BLaER1 treated with 17β-estradiol and CSF1 and Interleukin-3, amounts not matched to agents 10 nM and 100 nM (cell line): ENCODE results near the gene AMY2A.
"Not testable (repeated sequence)": the region's sequence is repeated elsewhere in the genome, so short reads cannot be mapped to it uniquely, and the experiment has no call there.

ENCODE experiments used
- H3K27ac ChIP-seq, 11 experiments: shearing (Covaris generic); formaldehyde crosslinking; 2 replicates each; pipeline ENCODE4 v1.8.1; 2022
- H3K27me3 ChIP-seq, 11 experiments: shearing (Covaris generic); formaldehyde crosslinking; 2 replicates each; pipeline ENCODE4 v1.8.1; 2022
- H3K36me3 ChIP-seq, 11 experiments: shearing (Covaris generic); formaldehyde crosslinking; 2 replicates each; pipeline ENCODE4 v1.8.1; 2022
- H3K4me1 ChIP-seq, 10 experiments: shearing (Covaris generic); formaldehyde crosslinking; 2 replicates each; pipeline ENCODE4 v1.8.1; 2022
- H3K4me2 ChIP-seq, 11 experiments: shearing (Covaris generic); formaldehyde crosslinking; 2 replicates each; pipeline ENCODE4 v1.8.1; 2022
- H3K4me3 ChIP-seq, 10 experiments: shearing (Covaris generic); formaldehyde crosslinking; 2 replicates each; pipeline ENCODE4 v1.8.1; 2022
- H3K9ac ChIP-seq, 11 experiments: shearing (Covaris generic); formaldehyde crosslinking; 2 replicates each; pipeline ENCODE4 v1.8.1; 2022
- H3K9me3 ChIP-seq, 11 experiments: shearing (Covaris generic); formaldehyde crosslinking; replicated peaks in 1 of 11; 2 replicates each; pipeline ENCODE4 v1.8.1; 2022
- H4K20me1 ChIP-seq, 11 experiments: shearing (Covaris generic); formaldehyde crosslinking; 2 replicates each; pipeline ENCODE4 v1.8.1; 2022
- Cebpa-rat ChIP-seq, 11 experiments: shearing (Covaris generic); IDR thresholded peaks; 2 replicates each; pipeline ENCODE4 v1.8.1; 2022

Gene AMY2A

DNA sequence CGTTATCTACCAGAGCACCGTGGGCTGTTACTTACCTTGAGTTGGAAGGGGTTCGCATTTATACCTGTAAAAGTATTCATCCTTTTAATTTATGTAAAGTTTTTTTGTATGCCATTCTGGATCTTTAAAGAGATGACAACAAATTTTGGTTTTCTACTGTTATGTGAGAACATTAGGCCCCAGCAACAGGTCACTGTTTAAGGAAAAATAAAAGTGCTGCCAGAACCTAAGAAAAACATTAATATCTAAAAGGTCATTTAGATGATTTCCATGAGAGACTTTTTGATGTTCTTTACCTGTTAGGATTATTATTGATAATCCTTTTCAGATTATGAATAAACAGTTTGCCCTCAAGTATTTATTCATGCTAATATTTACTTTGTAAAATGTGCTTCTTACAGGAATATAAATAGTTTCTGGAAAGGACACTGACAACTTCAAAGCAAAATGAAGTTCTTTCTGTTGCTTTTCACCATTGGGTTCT lies at the start of gene AMY2A:
AMY2A (plus strand) TSS at position 434 of the 484 bp plus-strand sequence; CDS start at position 448, 14 bp downstream.
- H3K4me2 ChIP-seq, H3K36me3 ChIP-seq, H4K20me1 ChIP-seq, H3K9ac ChIP-seq, H3K27ac ChIP-seq, H3K27me3 ChIP-seq, H3K4me3 ChIP-seq, H3K9me3 ChIP-seq, H3K4me1 ChIP-seq: not testable (repeated sequence)

DNA sequence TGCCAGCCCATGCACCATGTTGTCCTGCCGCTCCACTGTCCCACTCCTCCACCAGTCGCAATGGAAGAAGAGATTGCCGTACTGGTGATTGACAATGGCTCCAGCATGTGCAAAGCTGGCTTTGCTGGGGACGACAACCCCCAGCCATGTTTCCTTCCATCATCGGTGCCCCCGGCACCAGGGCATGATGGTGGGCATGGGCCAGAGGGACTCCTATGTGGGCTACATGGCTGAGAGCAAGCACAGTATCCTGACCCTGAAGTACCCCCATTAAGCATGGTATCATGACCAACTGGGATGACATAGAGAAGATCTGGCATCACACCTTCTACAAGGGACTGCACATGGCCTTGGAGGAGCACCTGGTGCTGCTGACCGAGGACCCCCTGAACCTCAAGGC lies 47.7 kb upstream of the AMY2A start:
- H3K27me3 ChIP-seq = no peaks in the 10 kb centered on the region
- peaks cover 0 to 20% (median 12%) of the 10 kb centered on the region in 11 experiments; a peak in 17 of 22 replicates for H3K36me3 ChIP-seq
- no peak overlapping the region for H3K4me2 ChIP-seq
- H3K4me3 ChIP-seq = no peak overlapping the region
- H3K4me1 ChIP-seq = peaks cover 0 to 4% (median 0%) of the 10 kb centered on the region in 10 experiments; a peak in 4 of 20 replicates
- no peaks in the 10 kb centered on the region for H4K20me1 ChIP-seq
- no peak for TF ChIP-seq Cebpa-rat (IDR thresholded peaks at IDR 0.05)
- H3K9me3 ChIP-seq = peaks cover 0 to 15% (median 12%) of the 10 kb centered on the region in 11 experiments; a peak in 14 of 22 replicates
- H3K9ac ChIP-seq = no peak overlapping the region
- H3K27ac ChIP-seq = no peak overlapping the region

DNA sequence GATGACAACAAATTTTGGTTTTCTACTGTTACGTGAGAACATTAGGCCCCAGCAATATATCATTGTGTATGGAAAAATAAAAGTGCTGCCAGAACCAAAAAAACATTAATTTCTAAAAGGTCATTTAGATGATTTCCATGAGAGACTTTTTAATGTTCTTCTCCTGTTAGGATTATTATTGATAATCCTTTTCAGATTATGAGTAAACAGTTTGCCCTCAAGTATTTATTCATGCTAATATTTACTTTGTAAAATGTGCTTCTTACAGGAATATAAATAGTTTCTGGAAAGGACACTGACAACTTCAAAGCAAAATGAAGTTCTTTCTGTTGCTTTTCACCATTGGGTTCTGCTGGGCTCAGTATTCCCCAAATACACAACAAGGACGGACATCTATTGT lies 45.9 kb upstream of the AMY2A start, which contains the start of gene AMY2B:
AMY2B (plus strand) TSS at position 301 of the 400 bp plus-strand sequence; CDS start at position 315, 14 bp downstream.
- not testable (repeated sequence) for H3K4me3 ChIP-seq, H4K20me1 ChIP-seq, H3K27ac ChIP-seq, H3K4me2 ChIP-seq, H3K9ac ChIP-seq, H3K27me3 ChIP-seq
- peaks cover 0 to 11% (median 2%) of the 10 kb centered on the region in 10 experiments; a peak in 7 of 20 replicates for H3K4me1 ChIP-seq
- H3K9me3 ChIP-seq = peaks cover 0 to 15% (median 12%) of the 10 kb centered on the region in 11 experiments; a peak in 14 of 22 replicates
- H3K36me3 ChIP-seq = peaks cover 0 to 20% (median 12%) of the 10 kb centered on the region in 11 experiments; a peak in 17 of 22 replicates

DNA sequence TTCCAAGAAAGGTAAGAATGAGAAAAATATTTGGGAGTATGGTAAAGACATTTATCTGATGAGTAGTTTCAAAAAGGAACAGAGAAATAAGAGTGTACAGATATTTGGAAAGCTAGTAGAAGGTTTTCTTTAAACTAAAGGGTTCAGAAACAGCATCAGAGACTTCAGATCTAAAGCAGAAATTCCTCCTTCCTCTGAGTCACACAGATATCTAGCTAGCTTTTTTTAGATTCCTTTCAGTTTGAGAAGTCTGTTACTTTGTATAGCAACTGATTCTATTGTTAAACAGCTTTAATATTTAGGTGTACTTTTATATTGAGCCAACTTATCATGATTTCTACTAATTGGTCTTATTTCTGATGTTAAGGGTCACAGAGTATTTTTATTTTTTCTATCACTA lies 41.2 kb upstream of the AMY2A start:
- H4K20me1 ChIP-seq = no peaks in the 10 kb centered on the region
- no peak for TF ChIP-seq Cebpa-rat (IDR thresholded peaks at IDR 0.05)
- no peaks in the 10 kb centered on the region for H3K36me3 ChIP-seq
- no peak overlapping the region for H3K9ac ChIP-seq
- H3K4me2 ChIP-seq = peak overlapping the region in 1 of 11 experiments; percentile 3; a peak in 1 of 22 replicates
- no peak overlapping the region for H3K27ac ChIP-seq
- no peak overlapping the region for H3K4me3 ChIP-seq
- peaks cover 0 to 13% (median 0%) of the 10 kb centered on the region in 10 experiments; a peak in 3 of 20 replicates for H3K4me1 ChIP-seq
- no peaks in the 10 kb centered on the region for H3K27me3 ChIP-seq
- H3K9me3 ChIP-seq = no peaks in the 10 kb centered on the region

DNA sequence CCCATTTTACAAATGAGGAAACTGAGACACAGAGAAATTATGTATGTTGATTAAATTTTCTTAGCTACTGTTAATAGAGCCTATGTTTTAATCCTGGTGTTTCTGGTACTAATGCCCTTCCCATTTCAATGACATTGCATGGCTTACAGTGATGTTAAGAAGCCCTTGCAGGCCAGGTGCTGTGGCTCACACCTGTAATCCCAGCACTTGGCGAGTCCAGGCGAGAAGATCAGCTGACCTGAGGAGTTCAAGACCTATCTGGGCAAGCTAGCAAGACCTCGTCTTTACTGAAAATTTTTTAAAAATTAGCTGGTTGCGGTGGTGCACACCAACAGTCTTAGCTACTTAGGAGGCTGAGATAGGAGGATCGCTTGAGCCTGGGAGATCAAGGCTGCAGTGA lies 40.4 kb upstream of the AMY2A start:
- H3K4me1 ChIP-seq = peaks cover 0 to 13% (median 0%) of the 10 kb centered on the region in 10 experiments; a peak in 3 of 20 replicates
- not testable (repeated sequence) for H3K4me2 ChIP-seq, H4K20me1 ChIP-seq, H3K4me3 ChIP-seq, H3K36me3 ChIP-seq, H3K9me3 ChIP-seq, H3K27ac ChIP-seq, H3K27me3 ChIP-seq, H3K9ac ChIP-seq

DNA sequence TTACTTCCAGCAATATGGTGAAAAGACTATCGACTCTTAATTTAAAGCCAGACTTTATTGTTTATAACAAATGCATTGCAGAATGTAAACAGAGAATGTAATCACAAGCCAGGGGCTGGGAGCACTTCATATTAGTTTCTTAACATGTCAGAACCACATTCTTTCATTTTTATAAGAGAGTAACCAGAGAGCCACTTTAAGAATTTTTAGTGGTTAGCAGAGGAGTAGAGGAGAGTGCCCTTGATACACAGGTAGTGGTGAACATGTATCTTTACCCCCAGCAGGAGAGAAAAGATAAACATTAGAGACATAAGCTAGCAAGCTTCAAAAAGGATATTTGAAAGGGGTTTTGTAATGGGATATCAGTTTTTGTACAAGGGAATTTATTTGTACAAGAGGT lies 34.8 kb upstream of the AMY2A start:
- no peak overlapping the region for H3K27ac ChIP-seq
- H3K9ac ChIP-seq = no peak overlapping the region
- no peak overlapping the region for H3K4me3 ChIP-seq
- no peaks in the 10 kb centered on the region for H3K27me3 ChIP-seq
- H3K4me2 ChIP-seq = no peak overlapping the region
- no peaks in the 10 kb centered on the region for H3K36me3 ChIP-seq
- no peak for TF ChIP-seq Cebpa-rat (IDR thresholded peaks at IDR 0.05)
- H3K9me3 ChIP-seq = peaks cover 2 to 5% (median 4%) of the 10 kb centered on the region in 11 experiments; a peak in 17 of 22 replicates
- H3K4me1 ChIP-seq = no peaks in the 10 kb centered on the region
- no peaks in the 10 kb centered on the region for H4K20me1 ChIP-seq

DNA sequence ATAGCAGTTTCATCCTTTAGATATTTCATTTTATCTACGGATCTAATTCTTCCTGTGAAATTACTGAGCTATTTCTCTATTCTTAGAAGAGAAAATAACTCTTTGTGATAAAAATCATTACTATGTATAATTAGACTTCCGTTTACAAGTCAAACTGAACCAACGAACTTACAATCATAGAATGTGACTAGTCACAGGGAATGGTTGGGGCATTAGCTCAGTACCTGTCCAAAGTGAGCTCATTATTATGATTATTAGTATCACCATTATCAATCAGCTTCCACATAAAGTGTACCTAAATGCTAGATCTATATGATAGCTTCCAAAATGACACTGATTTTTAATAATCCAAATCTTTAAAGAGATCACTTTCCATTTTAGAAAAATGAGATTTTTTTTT lies 33.3 kb upstream of the AMY2A start:
- no peak overlapping the region for H3K4me3 ChIP-seq
- H3K9me3 ChIP-seq = peaks cover 14 to 20% (median 18%) of the 10 kb centered on the region in 11 experiments
- no peak overlapping the region for H3K27ac ChIP-seq
- H4K20me1 ChIP-seq = no peaks in the 10 kb centered on the region
- peaks cover 0 to 5% (median 0%) of the 10 kb centered on the region in 11 experiments; a peak in 1 of 22 replicates for H3K36me3 ChIP-seq
- no peaks in the 10 kb centered on the region for H3K4me1 ChIP-seq
- H3K9ac ChIP-seq = no peak overlapping the region
- H3K4me2 ChIP-seq = no peak overlapping the region
- no peak for TF ChIP-seq Cebpa-rat (IDR thresholded peaks at IDR 0.05)
- H3K27me3 ChIP-seq = no peaks in the 10 kb centered on the region

DNA sequence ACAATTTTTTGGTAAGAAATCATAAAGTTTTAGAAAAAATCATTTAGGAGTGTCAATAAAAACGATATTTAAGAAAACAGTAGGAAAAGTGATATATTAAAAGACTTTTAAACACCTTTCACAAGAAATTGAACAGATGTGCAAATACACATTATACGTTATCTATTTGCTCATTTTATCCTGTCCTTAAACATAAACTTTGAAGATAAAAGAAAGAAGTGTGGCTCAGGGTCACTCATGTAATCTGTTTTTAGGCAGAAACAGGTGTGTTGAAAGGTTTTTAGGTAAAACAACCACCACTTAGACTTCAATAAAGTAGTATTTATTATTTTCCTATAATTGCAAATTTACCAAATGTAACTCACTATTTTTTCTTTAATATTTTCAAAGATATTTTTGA lies 32.7 kb upstream of the AMY2A start:
- Histone ChIP-seq H3K4me1 (no peaks in the 10 kb centered on the region), H3K27ac (no peak overlapping the region)

DNA sequence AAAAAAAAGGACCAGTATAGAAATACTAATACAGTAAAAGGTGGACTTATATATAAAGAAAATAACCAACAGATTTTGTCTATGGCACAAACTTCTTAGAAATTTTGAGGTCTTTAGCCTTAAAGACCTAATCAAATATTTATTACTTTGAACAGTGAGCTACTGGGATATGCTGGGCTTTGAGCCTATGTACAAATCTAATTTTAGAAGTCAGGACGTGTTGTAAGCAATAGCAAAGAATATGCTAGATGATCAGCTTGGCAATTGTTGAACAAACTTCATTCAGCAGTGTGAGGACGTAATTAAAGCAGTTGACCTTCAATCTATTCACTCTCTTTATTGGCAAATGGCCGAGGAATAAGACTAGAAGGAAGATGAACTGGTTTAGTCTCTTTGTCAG lies 14.5 kb upstream of the AMY2A start:
- not testable (repeated sequence) for H4K20me1 ChIP-seq, H3K27ac ChIP-seq, H3K4me2 ChIP-seq, H3K4me3 ChIP-seq, H3K27me3 ChIP-seq, H3K9ac ChIP-seq, H3K4me1 ChIP-seq, H3K9me3 ChIP-seq, H3K36me3 ChIP-seq

More for the DNA sequence above, 32.7 kb upstream of the AMY2A start:
- H3K9me3 ChIP-seq = peaks cover 19 to 26% (median 24%) of the 10 kb centered on the region in 11 experiments
- no peak overlapping the region for H3K4me2 ChIP-seq
- no peaks in the 10 kb centered on the region for H4K20me1 ChIP-seq
- no peak overlapping the region for H3K9ac ChIP-seq
- no peak for TF ChIP-seq Cebpa-rat (IDR thresholded peaks at IDR 0.05)
- no peak overlapping the region for H3K4me3 ChIP-seq
- no peaks in the 10 kb centered on the region for H3K27me3 ChIP-seq
- peaks cover 0 to 5% (median 0%) of the 10 kb centered on the region in 11 experiments; a peak in 1 of 22 replicates for H3K36me3 ChIP-seq

DNA sequence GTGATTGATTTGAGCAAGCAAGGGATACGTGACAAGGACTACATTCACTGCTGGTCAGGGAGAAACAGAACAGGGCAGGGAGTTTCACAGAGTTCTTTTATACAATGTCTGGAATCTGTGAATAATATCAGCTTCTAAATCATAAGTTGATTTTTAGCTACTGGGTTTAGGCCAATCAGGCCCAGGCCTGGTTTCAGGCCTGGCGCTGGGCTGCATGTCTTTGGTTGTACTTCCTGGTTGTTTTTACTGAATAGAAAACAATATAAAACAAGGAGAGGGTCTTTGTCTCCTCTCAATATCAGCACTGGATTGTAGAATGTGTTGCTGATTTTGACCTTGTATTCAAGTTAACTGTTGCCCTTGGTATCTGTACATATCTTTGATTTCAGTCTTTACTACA lies 865 bp upstream of the AMY2A start:
- no peaks in the 10 kb centered on the region for H4K20me1 ChIP-seq

DNA sequence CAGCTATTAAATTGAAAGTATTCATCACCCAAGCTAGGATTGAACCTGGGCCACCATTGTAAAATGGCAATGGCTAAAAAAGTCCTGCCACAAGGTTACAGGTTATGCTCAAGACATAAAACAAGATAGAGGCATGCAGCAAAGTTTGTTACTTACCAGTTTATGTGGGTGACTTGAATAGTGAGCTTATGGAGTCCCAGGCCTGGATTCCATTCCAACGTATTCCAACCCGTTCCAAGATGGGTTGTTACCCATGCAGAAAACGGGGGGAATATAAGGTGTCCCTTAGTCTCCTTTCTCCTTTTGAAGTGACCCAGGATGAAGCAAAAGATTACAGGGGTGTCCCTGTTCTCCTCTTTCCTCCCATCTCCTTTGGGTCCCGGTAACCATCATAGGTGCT lies 10.2 kb downstream of the AMY2A start:
- H4K20me1 ChIP-seq, H3K9me3 ChIP-seq, H3K4me2 ChIP-seq, H3K27me3 ChIP-seq, H3K4me1 ChIP-seq, H3K9ac ChIP-seq, H3K27ac ChIP-seq, H3K36me3 ChIP-seq, H3K4me3 ChIP-seq: not testable (repeated sequence)

More for the DNA sequence above, 865 bp upstream of the AMY2A start:
- H3K9me3 ChIP-seq = no peaks in the 10 kb centered on the region
- H3K36me3 ChIP-seq = no peaks in the 10 kb centered on the region
- no peak for TF ChIP-seq Cebpa-rat (IDR thresholded peaks at IDR 0.05)
- H3K27me3 ChIP-seq = no peaks in the 10 kb centered on the region
- H3K4me3 ChIP-seq = no peak overlapping the region
- no peak overlapping the region for H3K9ac ChIP-seq
- no peak overlapping the region for H3K27ac ChIP-seq
- peaks cover 0 to 8% (median 0%) of the 10 kb centered on the region in 10 experiments; a peak in 2 of 20 replicates for H3K4me1 ChIP-seq
- no peak overlapping the region for H3K4me2 ChIP-seq

DNA sequence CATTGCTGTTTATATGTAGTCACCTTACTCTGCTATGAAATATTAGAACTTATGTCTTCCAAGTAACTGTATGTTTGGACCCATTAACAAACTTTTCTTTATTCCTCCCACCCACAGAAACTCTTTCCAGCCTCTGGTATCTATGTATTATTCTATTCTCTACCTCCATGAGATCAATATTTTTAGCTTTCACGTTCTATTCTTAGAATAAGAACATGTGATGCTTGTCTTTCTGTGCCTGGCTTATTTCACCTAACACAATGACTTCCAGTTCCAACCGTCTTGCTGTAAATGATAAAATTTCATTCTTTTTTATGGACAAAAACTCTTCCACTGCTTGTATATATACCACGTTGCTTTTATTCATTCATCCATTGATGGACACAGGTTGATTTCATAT lies 24.0 kb downstream of the AMY2A start:
- not testable (repeated sequence) for H3K27ac ChIP-seq, H4K20me1 ChIP-seq, H3K27me3 ChIP-seq, H3K4me3 ChIP-seq, H3K4me1 ChIP-seq, H3K9ac ChIP-seq, H3K36me3 ChIP-seq, H3K4me2 ChIP-seq, H3K9me3 ChIP-seq

DNA sequence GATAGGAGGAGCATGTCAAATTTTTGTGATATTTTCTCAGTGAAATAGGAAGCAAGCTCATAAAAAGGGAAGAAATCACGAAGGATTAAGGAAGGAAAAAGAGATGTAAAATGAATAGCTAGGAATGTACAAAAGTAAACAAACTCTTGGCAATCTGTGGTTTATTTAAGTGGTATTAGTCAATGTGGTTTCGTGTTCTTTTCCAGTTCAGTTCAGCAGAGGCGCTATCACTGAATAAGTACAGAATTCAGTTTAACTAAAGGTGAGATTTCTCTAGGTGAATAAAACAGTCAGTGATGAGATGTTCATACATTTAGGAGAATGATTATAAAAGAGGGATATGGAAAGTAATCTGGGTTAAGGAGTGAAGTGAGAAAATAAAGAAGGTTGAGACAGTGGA lies 26.7 kb downstream of the AMY2A start:
- H3K36me3 ChIP-seq, H3K4me3 ChIP-seq, H4K20me1 ChIP-seq, H3K9ac ChIP-seq, H3K27ac ChIP-seq, H3K27me3 ChIP-seq, H3K4me1 ChIP-seq, H3K4me2 ChIP-seq, H3K9me3 ChIP-seq: not testable (repeated sequence)

DNA sequence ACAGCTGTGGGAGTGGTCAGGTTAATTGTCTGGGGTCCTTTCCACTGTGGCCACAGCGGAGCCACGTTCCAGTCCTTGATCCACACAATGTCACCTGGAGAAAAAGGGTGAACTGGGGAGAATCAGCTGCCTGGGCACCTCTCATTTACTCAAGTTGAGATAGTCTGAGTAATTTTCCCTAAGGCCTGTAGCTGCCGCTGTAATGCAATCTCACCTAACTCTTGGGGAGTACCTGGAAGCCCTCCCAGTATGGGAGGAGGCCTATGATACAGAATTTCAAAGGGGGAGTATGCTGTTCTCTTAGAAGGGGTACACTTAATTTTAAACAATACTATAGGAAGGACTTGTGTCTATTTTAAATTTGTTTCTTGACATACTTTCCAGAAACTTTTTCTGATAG lies 33.1 kb downstream of the AMY2A start:
- H3K4me1 ChIP-seq, H3K27ac ChIP-seq, H3K4me2 ChIP-seq, H4K20me1 ChIP-seq, H3K36me3 ChIP-seq, H3K9me3 ChIP-seq, H3K27me3 ChIP-seq, H3K4me3 ChIP-seq, H3K9ac ChIP-seq: not testable (repeated sequence)
